HCEC 1CT (cell line): ENCODE data around the gene FRMPD3.
A peak's percentile ranks its signal among the peaks of the same experiment; 100 is the strongest.
"Not testable (repeated sequence)": the region's sequence is repeated elsewhere in the genome, so short reads cannot be mapped to it uniquely, and the experiment has no call there.

Experiments used
- DNase-seq: peaks from one replicate; pipeline ENCODE4 v3.0.0-alpha.2; 2017

Gene FRMPD3

DNA sequence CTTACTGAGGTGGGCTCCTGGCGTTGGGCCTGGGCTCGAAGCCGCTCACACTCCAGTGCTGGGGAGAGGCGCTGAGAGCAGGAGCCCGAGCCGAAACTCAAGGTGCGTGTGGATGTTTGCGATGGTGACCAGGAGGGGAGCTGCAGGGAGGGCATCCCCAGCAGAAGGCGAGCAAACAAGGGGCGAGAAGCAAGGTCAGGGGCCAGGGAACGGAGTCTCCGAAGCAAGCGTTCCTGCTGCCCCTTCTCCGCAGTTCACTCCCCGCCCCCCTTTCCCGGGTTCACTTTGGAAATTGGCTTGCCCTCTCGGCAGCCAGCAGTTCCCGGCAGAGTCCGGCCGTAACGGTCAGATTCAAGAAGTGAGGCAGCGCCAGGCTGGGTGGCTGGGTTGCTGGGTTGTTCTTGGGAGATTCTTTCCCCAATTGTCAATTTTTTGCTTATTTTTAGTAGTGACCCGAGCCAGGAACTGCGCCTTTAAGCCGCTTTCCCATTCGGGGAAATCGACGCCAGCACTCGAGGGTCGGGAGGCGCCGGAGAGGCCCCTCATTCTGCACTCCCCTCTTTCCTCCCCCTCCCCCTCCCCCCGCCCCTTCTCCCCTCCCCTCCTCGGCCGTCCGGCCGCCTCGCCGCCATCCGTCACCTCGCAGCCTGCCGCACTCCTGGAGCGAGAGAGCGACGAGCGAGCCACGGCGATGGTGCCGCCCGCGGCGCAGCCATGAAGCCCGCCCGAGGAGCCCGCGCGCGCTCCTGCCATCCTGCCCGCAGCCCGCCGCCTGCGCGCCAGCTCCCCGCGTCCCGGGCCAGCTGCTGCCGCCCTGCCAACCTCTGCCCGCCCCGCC, at the start of gene FRMPD3:
FRMPD3 (plus strand) TSS at position 655 of the 838 bp plus-strand sequence. CDS start 76,937 bp downstream, outside the sequence.
- DNase-seq: no peak

DNA sequence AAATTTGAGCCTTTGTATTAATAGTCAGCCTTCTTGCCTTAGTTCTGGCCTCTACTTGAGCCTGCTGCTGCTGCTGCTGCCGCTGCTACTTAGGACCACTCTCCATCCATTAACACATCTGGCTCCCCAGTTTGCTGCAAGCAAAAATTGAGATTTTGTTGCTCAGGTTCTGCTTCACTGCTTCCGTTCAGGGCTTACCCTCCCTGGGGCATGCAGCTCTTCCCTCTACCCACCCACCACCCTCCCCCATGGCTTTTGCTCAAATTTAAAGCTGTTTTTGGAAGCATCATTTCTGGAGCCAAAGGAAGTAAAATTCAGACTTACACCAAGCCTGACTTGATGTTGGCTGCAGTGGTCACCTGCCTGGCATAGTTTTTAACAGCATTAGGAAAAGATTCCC, 28.9 kb upstream of the FRMPD3 start:
- DNase-seq: no peak

DNA sequence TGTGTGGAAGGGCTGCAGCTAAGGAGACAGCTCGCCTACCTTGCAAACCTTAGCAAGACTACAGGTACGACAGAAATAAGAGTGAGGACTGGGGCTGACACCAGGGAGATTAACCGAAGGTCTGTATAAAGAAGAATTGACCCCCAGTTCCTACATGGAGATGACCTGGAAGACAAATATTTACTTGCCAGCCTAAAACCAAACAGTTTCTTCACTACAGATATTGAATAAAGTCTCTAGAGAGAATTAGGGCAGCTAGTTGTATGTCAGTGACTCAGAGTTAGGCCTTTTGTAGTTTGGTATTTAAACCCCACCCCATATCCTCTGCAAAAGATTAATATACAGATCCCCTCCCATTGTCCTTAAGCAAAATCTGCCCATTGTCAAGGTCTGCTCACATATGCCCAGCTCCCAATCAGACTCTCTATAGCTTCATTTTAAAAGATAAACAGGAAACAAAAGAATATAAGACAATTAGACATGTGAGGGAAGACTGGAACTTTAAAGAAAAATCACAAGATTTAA, 28.1 kb upstream of the FRMPD3 start:
- no peak for DNase-seq

DNA sequence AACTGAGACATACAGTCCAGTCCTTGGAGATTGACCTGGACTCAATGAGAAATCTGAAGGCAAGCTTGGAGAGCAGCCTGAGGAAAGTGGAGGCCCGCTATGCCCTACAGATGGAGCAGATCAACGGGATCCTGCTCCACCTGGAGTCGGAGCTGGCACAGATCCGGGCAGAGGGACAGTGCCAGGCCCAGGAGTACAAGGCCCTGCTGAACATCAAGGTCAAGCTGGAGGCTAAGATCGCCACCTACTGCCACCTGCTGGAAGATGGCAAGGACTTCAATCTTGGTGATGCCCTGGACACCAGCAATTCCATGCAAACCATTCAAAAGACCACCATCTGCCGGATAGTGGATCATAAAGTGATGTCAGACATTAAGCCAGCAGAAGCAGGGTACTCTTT, 20.4 kb upstream of the FRMPD3 start:
- DNase-seq: no peak

DNA sequence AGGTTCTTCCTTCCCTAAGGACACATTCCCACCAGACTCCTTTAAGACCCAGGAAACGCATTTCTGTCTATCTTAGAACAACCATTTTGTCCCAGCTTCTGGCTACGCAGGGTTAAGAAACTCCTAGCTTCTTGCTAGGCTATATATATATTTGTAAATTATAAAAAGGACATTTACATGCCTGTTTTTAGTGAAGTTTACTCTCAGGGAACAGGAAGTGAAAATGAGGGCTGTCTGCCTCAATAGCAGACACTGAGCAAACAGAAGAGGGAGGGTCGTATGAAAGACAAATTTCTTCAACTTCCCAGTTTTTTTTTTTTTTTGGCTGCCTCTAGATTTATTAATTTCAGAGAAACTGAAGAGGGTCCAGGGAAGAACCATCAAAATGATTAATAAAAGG, 9.3 kb upstream of the FRMPD3 start:
- DNase-seq: no peak

DNA sequence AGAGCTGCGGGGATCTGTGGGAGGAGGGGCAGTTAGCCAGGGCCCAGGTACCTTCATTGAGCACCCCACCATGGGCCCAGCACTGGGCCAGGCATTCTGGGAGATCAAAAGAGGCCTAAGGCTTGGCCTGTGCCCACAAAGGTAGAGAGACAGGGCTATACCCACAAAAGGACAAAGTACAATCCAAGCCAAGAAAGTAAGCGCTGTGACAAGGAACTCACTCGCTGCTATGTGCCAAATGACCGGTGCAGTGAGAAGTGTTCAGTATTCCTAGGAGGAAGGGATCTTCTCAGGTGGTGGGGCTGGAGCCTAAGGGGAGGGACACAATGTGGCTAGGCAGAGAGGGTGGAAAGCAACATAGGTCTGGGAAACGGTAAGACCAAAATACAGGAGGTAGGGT, 8.8 kb upstream of the FRMPD3 start:
- no peak for DNase-seq

DNA sequence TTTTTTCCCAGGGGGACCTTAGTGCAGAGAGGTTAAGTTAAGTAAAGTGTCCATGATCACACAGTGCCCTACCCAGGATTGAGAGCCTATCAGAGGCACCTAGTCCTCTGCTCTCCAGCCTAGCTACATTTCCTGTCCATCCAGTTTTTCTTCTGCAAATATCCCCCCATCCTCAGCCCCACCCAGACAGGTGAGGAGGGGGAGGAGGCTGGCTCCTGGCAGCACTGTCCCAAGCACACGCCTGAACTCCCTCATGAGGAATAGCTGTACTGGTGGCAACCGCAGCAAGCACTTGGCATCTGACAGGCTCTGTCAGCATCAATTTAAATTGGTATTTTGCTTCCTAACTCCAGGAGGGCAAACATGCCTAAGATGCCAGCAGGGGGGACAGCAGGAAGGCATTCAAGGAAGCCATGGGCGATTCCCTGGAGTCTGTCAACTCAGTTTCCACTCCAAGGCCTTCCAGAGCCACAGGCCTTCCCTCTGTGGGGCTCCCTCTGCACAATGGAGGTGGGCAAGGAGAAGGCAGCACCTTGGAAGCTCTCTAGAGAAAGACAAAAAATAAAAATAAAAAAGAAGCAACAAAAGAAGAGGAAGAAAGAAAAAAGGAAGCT, 6.4 kb upstream of the FRMPD3 start:
- DNase-seq: no peak

DNA sequence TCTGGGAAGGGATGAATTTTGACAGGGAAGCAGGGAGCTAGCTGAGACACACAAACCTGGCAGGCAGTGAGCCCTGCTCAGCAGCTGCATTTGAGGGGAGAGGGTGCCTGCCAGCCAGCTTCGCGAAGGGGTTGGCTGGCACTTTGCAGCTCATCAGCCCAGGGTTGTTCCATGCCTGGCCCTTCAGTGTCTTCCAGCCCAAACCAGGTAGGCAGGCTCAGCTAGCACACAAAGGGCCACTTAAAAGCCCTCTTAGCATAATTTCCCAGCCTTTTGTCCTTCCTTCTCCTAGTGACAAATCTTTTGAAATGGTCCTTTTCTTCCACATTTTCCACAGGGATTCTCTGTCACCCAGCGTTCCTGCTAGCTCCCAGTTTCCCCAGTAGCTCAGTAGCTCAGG, 4.3 kb upstream of the FRMPD3 start:
- DNase-seq: no peak

DNA sequence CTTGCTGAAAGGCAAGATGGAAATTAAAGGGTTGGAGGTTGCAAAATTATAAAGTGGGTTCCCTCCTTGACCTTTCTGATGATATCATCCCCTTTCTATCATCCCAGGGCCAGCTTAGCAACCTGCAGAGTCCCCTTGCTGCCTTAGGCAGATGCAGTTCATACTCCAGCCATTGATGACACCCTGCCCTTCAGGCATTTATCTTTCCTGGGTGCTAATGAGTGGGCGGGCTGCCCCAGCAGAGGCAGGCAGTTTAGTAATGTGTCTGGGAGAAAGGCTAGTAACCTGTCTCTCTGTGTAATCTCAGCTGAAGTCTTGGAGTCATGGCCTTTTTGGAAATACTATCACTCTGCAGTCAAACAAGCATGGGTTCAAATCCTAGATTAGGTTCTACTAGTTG, 3.8 kb upstream of the FRMPD3 start:
- no peak for DNase-seq

DNA sequence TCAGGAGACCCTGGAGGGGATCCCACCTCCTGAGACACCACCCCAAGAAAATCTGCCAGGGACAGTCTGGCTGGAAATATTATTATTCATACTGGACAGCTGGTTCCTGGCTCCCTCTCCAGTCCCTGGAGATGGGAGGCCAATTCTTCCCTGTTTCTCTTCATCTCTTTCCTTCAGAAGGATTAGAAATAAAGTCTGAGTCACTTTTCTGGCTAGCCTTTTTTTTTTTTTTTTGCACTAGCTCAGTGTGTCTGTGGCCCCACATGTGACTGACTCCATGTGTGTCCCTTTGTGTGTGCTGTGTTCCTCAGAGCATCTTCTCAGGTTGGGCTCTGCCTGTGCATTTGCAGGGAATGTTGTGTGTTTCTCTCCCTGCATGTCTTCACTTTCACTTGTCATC, 1.8 kb upstream of the FRMPD3 start:
- peak; percentile 13 for DNase-seq

DNA sequence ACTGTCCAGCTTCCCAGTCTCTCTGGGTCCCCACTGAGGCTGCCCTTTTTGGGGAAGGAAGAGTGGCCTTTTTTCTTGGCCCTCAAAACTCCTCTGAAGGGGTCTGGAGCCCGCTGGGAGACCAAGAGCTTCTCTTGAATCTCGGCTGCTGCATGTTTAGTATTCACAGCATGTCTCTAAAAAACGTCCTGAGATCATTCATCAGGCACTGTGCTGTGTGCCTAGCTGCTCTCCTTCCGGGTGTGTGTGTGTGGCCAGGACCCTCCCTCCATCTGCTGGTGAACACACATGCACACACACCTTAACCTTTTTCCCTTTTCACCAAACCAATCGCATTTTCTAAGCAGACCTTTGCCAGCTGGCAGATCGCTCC, 841 bp upstream of the FRMPD3 start:
- DNase-seq: no peak

DNA sequence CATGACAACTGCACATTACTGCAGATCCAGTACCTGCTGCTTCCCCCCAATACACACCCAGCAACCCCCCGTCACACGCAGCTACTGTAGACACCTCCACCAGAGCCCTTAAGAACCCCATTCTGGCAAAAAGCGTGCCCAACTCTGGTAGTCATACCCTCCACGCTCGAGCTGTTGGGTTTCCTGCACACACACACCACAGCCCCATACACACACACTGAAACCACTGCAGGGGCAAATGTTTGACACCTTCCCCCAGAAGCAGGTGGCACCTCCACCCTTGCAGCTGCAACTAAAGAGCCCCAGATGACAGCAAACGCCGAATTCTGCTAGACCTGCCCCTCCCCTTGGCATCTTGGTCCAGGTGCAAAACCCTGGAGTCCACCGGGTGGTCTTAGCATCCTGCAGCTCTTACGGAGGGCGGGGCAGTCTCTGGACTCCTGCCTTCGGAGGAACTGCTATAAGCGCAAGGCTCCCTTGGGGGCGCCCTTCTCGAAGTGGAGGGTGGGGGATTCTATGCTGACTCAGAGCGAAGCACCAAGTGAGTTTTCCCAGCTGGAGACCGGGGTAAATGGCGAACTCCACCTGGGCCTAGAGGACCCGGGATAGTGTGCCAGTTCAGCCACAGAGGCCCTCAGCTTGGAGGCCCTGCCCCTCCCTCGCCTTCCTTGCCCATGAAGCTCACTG, 1.5 kb downstream of the FRMPD3 start:
- DNase-seq: no peak

DNA sequence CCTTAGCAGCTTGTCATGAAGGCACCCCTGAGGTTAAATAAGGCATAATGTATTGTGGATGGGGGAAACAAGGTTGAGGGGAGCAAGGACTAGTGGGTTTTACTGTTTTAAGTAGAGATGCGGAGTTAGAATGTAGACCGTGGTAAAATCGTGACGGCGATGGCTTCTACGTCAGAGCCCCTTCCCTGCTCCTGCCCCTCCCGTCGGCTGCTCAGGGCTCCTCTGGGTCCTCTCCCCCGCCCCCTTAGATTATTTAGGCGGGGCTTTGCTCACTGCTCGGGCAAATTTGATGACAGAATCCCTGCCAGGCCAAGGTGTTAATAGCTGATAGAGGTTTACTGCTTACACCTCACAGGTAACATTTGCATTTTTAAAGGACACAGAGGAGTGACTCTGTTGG, 2.3 kb downstream of the FRMPD3 start:
- no peak for DNase-seq

DNA sequence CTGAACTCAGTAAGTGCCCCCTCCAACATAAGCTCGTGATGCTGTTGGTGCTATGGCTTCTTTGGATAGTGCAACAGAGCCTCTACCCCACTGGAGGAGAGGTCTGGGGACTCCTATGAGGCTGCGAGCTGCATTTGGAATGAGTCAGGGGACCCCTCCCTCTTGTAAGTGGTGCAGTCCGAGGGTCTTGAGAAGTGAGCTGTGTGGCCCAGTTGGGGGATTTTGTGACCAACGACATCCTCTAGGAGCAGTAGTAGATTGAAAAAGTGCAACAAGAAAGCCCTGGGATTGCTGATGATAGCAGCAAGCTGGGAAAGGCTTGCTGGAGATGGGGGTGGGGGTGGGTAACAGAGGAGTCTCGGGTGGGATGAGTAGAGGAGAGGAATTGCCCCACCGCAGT, 3.1 kb downstream of the FRMPD3 start:
- no peak for DNase-seq

DNA sequence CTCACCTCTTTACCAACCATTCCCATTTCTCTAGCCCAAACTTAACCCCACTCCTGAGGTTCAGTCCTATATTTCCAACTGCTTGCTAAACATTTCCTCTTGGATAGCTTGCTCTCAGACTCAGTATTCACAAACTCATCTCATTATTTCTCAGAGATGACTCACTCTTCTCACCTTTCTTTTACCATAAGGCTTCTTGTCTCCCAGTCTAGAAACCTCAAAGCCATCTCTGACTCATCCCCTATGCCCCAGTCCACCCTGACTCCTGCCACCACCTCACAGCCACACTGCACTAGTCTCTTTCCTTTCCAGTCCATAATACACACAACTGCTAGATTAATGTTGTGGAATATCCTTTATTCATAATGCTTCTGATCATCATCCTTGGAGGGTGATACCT, 4.8 kb downstream of the FRMPD3 start:
- DNase-seq: no peak

DNA sequence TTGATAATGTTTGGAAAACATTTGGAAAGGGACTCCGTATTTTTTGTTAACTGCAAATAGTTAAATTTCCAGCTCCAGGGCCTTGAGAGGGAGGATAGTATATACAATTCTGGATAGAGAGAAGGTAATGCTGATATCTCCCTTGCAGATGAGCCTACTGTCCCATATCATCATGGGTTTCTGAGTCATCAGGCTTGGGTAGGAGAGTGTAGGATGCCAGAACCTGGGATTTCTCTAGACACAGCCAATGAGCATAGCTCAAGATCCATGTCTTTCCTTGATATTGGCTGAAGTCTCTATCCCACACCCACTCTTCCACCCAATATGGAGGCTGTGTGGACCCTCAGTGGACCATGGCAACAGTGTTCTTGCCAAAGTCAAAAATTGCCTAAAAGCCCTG, 7.8 kb downstream of the FRMPD3 start:
- no peak for DNase-seq

DNA sequence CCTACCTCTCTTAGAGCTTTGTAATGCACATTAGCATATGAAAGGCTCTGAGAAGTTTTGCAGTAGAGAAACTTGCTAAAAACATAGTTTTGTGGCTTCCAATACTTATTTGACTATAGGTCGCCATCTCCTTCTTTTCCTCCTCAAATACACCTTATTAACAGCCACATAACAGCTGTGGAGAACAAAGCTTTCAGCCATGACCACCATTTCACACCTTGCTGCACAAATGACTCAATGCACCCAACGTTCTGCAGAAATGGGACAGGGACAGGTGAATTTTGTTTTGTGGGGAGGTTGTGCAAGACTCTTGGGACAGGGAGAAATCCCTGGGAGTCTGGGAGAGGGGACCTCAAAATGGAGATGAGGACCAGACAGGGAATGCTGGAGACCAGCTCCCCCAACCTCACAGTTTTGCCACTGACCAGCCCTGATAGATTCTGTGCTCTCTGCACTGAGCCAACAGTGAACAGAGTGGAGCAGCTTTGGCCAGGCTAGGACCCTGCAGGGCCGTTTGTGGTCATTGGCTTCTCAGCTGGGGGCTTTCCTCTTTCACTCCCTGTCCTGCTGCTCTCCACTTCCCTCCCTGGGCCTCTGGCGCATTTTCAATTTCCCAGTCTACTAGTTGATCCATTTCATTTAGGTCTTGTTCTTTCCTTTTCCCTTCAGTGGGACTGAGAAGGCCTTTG, 16.6 kb downstream of the FRMPD3 start:
- no peak for DNase-seq

DNA sequence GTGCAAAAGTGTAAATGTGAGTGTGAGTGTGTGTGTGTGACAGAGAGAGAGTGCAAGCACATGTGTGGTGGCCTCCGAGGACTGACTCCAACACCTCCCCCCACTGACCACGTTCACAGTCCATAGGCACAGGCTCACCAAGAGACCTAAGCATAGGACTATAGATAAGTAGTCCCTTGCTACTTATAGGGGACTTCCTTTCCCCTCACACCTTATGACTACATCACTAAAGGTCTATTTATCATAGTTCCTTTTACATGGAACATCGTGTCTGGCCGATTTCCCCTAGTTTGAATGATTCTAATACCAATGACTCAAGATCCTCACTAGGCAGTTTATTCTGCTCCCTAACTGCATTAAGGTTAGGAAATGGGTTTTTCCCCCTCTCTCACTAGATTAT, 17.8 kb downstream of the FRMPD3 start:
- DNase-seq: no peak

DNA sequence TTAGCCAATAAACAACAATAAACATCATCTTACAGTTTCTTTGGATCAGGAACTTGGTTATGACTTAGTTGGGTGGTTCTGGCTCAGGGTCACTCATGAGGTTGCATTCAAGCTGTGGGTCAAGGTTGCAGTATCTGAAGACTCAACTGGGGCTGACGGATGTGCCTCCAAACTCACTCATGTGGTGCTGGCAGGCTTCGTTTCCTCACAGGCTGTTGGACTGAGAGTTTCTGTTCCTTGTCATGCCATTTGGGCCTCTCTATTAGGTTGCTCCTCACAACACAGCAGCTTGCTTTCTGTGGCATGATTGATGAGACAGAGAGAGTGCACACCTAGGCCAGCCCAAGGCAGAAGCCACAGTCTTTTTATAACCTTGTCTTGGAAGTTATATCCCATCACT, 20.7 kb downstream of the FRMPD3 start:
- DNase-seq: no peak

DNA sequence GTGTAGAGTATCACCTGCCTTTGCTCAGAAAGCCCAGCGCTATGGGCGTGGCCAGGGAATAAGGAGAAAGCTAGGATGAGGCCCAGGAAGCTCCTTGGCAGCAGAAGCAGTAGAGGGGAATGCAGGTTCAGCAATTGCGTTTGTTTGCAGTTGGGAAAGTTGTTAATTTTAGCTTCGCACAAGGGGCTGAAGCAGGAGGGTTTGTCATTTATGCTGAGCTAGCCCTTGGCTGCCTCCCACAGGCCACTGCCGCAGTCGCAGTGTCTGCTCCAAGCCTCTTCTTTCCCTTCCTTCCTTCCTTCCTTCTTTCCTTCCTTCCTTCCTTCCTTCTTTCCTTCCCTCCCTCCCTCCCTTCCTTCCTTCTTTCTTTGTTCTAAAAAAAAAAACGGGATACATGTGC, 21.5 kb downstream of the FRMPD3 start:
- DNase-seq: no peak

DNA sequence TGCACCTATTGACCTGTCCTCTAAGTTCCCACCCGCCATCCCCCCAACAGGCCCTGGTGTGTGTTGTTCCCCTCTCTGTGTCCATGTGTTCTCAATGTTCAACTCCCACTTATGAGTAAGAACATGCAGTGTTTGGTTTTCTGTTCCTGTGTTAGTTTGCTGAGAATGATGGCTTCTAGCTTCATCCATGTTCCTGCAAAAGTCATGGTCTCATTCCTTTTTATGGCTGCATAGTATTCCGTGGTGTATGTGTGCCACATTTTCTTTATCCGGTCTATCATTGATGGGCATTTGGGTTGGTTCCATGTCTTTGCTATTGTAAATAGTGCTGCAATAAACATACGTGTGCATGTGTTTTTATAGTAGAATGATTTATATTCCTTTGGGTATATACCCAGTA, 22.0 kb downstream of the FRMPD3 start:
- DNase-seq: not testable (repeated sequence)

DNA sequence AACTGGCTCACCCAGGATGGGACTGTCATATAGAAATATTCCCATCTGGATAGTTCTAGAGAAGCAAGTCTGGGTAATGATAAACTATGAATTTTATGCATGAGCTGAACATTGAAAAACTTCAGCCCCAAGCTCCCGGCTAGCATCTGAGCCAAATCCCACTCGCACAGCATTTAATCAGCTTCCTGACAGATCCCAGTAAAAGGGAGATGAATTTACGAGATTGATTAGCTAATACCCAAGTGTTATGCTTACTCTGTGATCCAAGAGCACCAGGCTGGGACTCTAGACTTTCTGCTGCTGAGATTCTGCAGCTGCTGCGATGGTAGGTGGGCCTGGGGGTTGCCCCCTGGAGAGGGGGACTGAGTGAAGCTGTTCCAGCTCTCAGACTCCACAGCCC, 28.0 kb downstream of the FRMPD3 start:
- no peak for DNase-seq

DNA sequence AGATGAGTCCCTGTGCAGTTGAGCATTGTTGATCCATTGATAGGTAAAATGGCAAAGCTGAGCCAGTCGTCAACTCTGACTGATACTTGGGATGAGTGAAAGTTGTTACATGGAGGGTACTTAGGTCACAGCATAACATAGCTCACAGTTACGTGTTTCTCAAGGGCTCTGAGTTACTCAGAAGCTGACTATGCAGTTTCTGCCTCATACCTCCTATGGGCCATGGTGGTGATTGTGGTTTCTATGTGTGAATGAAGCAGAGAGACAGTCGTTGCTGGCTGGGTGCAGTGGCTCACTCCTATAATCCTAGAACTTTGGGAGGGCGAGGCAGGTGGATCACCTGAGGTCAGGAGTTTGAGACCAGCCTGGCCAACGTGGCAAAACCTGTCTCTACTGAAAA, 30.8 kb downstream of the FRMPD3 start:
- DNase-seq: no peak
